ENCODE data around the gene LDLRAD1.
"Not testable (repeated sequence)": the region's sequence is repeated elsewhere in the genome, so short reads cannot be mapped to it uniquely, and the experiment has no call there.

DNA sequence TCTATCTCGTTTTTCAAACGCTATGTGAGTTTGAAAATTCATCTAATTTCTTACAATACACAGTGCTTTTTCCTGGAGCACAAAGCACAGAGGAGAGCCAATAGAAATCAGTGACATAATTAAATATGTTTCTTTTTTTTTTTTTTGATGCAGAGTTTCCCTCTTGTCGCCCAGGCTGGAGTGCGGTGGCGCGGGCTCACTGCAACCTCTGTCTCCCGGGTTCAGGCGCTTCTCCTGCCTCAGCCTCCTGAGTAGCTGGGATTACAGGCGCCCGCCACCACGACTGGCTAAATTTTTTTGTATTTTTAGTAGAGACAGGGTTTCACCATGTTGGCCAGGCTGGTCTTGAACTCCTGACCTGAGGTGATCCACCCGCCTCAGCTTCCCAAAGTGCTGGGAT lies 32.4 kb upstream of the LDLRAD1 start:
- not testable (repeated sequence) for TF ChIP-seq SP1 (IDR thresholded peaks at IDR 0.05); LEF1 (IDR thresholded peaks at IDR 0.05; ENCODE audit: borderline replicate concordance); TARDBP (IDR thresholded peaks at IDR 0.05); SUZ12 (IDR thresholded peaks at IDR 0.05); BHLHE40 (IDR thresholded peaks at IDR 0.05; ENCODE audit: borderline replicate concordance); NFRKB (IDR thresholded peaks at IDR 0.05); ZNF384 (IDR thresholded peaks at IDR 0.05); ARNT (IDR thresholded peaks at IDR 0.05); ELF4 (IDR thresholded peaks at IDR 0.05); FOXM1 (IDR thresholded peaks at IDR 0.05; ENCODE audit: borderline replicate concordance); L3MBTL2 (conservative IDR thresholded peaks at IDR 0.05); FOXK2 (IDR thresholded peaks at IDR 0.05)
- TF ChIP-seq, protein P1, sequence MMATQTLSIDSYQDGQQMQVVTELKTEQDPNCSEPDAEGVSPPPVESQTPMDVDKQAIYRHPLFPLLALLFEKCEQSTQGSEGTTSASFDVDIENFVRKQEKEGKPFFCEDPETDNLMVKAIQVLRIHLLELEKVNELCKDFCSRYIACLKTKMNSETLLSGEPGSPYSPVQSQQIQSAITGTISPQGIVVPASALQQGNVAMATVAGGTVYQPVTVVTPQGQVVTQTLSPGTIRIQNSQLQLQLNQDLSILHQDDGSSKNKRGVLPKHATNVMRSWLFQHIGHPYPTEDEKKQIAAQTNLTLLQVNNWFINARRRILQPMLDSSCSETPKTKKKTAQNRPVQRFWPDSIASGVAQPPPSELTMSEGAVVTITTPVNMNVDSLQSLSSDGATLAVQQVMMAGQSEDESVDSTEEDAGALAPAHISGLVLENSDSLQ (IDR thresholded peaks at IDR 0.05): not testable (repeated sequence)
